Fibroblast of skin of abdomen (primary cell): ENCODE results near the gene BEND6.

ENCODE experiments used
- DNase-seq: peaks from one replicate; pipeline ENCODE4 v3.0.0-alpha.2; 2013

BEND6 gene

DNA sequence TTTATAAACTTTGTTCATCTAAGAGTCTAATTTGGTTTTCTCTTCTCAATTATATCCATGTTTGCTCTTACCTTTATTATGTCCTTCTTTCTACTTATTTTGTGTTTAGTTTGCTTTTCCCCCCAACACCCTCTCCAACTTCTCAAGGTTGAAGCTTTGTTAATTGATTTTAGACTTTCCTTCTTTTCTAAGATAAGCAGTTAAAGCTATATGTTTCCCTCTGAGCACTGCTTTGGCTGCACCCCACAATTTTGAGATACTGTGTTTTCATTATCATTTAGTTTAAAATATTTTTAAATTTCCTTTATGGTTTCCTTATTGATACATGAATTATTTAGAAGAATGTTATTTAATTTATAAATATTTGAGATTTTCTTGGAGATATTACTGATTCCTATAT lies 13.9 kb upstream of the BEND6 start:
- DNase-seq, result no peak

DNA sequence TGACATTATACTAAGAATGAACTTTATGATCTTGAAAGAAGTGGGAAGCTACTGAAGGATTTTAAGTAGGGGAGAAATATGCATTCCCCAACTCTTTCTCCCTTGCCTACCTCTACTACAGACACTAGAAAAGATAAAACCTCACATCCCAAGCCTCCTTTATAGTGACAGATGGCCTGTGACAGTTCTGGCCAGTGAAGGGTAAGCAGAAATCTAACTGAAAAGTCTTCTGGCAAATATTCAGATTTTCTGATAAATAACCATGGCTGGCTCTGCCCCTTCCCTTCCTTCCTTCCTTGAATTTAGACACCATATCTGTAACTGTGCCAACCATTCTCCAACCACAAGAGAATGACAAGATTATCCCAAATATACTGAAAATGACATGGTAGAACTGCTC lies 10.2 kb upstream of the BEND6 start:
- DNase-seq, result no peak

DNA sequence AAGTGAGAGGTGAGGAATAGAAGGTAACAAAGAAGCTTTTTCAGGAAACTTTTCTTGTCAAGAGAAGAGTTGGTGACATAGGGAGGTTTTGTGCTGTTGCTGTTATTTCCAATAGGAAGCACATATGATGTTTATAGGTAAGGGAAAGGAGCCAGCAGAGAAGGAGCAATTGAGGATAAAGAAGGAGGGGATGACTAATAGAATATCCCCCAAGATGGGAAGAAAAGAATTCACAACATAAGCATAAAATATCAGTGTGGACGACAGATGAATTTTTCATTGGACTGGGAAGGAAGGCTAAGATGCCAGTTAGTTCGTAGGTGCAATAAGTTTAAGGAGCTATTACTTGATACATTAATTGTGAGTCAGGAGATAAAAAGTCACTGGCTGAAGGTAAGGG lies 8.5 kb upstream of the BEND6 start:
- DNase-seq, result peak; percentile 79

DNA sequence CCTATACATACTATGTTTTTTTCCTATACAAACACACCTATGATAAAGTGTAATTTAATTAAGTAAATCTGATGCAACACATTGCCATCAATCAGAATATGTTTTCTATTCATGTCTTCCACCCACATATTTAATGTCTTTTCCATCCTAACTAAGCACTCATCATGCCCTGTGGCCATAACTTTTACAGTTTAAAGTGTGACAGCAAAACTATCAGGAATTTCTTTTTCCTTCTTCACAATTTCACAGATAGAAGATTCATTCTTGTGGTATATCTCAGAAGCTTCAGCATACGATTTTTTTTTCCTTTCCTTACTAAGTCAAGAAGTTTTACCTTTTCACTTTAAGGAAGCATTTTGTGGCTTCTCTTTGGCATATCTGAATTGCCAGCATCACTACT lies 7.0 kb upstream of the BEND6 start:
- DNase-seq, result peak; percentile 51

DNA sequence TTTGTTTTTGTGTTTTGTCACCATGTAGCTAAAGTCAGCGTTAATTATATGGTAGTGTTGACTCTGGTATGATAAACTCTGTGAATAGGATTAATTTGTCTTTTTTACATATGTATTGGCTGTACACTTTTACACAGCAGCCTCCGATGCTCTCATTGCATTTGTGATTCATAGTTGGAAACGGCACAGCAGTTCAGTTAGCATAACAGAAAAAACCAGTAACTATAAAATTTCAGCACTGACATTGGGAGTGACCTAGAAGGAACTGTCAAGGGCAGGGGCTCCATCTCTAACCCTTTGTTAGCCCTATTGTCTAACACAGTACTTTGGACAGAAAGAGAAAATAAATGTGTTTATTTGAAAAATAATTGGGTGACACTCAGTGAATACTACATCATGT lies 5.6 kb upstream of the BEND6 start:
- DNase-seq, result no peak

DNA sequence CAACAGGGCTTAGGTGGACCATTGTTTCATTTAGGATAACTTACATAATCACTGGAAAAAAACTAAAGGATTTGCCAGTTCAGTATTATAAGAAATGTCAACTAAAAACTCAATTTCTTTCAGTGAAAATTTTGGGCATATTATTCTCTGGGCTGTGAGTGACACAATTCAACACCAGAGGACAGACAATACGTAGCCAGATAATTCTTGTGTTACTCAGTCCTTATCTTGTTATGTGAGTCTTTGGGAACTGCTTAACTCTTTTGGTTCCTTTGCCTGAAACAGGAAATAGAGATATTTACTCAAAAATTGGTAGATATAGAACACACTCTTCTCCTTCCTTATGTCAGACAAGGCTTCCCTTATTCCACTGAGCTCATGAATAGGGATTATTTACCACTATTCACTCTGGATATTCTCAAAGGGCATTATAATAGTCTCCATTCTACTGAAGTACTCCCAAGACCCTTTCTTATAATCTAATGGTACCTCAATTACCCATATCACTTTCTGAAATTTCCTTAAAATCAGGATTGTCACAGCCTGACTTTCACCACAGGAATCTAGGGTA lies 4.9 kb upstream of the BEND6 start:
- no peak for DNase-seq

DNA sequence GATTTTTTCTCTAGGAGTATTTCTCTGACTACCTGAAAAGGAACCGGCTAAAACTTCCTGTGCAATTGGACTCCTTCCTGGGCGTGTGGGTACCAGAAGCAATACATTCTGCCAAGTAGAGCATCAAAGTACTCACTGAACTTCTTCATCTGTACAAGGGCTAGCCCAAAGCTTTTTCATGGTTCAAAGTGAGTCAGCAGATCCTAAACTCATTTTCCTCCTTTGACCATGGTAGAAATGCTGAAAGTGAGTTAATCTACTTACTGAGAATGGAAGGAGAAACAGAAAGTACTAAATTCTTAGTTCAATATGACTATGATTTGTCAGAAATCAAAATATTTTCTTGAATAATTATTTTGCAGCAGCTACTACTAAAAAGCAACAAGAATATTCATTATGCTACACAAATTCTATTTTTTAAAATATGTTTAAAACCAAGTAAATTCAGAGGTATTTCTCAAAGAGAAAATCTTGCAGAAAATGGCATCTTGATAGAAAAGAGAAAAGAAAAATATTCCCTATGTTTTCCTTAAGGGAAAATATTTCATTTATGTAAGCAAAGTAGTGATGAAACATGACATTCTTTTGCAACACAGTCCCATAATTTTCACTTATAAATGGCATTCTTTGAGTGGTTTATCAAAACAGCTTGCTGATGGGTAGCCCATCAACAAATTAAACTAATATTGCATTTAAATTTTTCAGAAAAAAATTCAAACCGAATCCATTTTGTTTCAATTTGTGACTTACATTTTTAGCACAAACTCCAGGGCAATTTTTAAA lies 3.7 kb upstream of the BEND6 start:
- no peak for DNase-seq

DNA sequence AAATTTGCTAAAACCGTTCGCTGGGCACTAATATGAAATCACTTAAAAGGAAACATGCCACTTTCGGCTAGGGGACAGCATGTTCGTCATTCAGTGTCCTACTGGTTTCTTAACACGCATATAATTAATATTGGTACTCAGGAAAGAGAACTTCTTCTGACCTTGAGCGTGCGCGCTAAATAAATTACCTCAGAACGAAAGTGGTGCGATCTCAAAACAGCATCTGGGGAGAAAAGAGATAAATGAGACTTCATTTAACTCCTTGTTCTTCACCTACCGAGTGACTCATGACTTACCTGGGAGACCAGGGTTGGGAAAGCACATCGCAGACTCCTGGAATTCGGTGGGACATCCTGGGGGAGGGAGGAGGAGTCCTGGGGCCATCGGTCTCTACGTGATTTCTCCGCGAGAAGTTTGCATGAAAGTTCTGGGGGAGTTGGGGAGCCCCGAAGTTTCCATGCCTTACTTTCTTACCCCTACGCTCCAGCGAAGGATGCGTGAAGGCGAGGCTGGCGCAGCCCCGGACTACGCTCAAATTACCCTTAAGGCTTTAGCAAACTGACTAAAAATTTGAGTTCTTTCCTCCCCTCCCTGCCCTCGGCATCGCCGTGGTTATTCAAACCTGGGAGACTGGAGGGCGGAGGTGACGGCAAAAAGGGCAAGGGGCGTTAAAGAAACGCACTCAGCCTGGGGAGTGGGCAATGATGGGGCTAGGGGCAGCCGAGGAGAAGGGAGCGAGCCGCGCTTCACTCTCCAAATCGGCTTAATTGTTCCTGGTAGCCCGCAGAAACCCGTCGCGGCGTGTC lies 1.1 kb upstream of the BEND6 start:
- no peak for DNase-seq

DNA sequence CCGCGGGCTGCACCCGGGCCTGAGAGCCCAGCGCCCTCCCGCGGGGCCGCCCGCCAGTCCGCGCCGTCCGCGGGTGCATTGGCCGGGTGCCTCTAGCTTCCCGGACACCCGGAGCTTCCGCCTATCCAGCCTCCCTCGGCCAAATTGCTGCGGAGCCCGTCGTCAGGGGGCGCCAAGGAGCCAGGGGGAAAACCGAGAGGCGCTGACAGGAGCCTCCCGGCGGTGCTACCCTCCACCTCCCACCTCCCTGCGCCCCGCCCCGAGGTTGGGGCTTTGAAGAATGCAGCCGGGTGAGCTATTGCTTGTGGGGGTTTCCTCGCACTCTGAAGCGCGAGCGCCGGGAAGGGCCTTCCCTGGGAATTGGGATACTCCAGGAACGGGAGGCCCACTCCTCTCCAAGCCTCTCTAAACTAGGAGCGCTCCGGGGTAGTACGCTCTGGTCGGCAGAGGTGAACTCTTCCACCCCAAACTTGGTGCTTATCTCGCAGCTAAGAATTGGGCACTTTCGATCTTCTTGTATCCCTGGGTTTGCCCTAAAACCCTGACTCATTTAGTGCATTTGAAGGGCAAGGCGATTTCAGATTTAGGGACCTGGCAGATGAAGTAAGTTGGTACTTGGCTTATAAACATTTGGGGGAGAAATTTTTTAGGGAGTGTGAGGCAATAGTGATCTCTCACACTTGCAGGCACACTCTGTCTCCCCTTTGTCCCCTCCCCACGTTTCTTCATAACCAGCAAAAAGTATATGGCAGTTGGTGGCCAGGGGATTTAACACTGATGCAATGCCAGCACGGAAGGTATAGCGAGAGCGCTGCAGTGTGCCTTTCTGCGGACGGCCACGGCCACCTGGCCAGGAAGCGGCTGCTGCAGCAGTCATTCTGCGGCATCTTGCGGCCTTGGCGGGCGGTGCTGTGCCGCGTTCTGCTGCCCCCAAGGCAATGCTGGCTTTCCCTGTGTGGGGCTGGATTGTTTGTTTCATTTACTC lies 556 bp downstream of the BEND6 start:
- peak; percentile 96 for DNase-seq

DNA sequence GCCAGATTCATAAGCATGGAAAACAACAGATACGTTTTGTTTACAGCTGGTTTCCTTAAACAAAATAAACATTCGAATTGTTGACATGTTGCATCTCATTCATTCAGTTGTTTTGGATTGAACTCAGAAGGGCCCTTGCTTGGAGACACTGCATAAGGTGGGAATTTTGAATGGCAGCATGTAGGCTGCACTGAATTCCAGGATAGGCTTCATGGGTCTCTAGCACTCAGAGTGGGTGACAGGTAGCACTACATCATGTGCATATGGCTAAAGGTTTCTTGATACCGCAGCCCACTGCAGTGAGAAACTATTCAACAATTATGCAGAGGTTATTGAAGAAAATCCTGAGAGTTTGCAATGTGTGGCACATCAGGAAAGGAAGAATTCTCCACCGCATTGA lies 1.6 kb downstream of the BEND6 start:
- DNase-seq, result no peak

DNA sequence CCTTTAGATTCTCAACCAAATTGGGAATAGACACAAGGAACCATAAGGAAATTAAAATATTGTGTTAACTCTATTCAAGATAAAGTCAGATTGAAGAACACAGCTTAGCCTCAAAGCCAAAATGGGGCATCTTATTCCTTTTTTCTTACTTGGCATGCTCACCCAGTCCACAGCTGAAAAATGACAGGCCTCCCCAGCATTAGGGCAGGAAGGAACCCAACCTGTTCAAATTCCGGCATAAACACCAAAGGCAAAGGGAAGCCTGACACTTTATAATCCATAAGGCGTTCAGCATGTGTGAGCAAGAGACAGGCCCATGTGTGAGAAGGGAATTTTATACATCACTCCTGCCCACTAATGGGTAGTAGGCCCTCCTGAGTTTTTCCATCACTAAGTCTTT lies 2.9 kb downstream of the BEND6 start:
- no peak for DNase-seq

DNA sequence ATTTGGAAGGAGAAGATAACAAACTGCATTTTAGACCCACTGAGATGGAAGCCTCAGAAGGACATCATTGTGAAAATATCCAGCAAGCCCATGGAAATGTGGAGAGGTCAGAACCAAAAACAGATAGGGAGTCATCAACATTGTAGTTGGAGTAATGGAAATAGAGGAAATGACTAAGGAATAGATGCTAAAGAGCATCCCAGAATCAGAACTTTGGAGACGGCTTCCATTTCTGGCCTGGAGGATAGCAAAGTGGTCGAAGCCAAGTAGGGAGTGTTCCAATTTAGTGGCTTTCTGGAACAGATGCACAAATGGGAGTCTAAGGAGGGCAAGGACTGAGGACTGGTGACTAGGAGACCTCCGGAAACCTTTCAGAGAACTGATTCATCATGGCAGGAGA lies 3.6 kb downstream of the BEND6 start:
- no peak for DNase-seq

DNA sequence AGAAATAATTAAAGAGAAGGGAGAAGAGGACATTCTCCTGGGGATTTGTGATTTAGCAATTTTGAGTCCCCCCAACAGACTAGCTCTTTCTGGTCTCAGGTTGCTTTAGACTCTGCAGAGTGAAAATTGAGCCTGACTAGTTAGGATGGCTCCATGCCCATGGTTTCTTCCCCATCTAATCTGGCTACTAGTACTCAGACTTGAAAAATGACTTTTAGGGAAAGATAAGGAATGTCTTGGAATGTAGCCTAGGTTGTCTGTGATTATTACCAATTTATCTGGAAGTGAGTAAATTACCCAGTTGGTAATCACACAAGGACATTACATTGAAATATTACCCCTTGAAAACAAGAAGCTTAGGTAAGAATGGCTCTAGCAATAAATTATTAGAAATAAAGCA lies 4.2 kb downstream of the BEND6 start:
- peak; percentile 77 for DNase-seq

DNA sequence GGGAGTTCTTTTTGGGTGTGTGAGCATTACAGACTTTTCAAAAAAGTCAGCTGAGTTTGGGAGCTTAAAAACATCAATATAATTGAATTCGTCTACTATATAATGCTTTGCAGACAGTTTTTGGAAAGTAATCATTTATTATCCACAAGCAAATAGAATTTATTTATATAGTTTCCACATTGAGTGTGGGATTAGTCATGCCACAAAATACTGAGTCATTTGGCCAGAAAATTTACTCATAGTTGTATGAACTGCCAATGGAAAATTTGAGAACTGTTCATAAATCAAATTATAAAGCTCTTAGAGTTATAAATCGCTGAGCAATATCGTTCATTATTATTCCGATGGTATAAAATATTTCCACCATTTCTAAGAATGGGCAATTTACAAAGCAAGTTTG lies 5.0 kb downstream of the BEND6 start:
- peak; percentile 82 for DNase-seq

DNA sequence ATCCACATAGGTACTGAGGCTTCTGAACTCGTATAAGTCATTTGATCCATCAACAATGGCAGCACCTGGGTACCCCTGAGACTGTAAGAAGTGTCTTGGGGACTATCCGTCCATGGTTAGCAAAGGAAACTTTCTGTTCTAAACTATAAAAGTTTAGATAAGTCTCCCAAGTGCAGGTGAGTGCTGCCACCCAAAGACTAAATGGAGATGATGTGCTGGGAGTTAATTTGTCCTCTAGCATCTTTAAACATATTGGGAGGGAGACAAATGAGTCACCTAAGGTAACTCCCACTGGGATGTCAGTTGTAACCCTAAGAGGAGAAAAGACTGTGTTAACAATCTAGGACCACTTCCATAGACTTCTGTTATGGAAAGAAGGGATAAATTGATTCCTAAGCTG lies 6.2 kb downstream of the BEND6 start:
- DNase-seq, result no peak

DNA sequence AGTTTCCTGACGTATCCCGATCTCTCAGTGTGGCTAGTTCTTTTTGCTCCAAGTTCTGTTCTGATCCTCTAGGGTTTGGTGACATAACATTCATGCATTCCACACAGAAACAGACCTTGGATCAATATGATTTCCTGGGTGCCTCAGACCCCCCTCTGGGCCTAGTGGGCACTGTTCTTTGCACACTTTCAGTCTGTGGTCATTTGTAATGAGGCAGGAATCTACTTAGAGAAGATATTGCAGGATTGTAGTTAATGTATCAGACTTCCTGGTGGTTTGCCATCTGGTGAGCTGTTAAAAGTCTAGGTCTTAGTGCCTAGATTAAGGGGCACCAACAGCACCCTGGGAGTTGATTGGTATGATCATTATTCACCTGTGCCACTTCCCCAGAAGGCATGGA lies 7.5 kb downstream of the BEND6 start:
- peak; percentile 67 for DNase-seq

DNA sequence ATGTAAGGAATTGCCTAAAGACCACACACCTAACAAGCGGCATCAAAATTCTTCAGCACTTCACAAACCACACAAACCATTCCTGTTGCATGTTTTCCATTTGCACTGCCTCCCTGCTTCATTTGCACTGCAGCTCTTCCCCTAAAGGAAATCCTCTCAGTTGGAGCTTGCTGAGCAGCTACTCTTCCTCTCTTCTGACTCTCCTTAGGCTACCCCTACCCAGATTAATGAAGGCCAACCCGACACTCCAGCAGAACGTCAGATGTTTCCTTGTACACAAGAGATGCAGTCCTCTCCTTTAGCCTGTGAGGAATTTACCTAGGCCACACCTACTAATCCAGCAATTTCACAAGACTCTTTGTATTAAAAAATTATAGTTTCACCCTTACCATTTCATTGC lies 8.1 kb downstream of the BEND6 start:
- no peak for DNase-seq

DNA sequence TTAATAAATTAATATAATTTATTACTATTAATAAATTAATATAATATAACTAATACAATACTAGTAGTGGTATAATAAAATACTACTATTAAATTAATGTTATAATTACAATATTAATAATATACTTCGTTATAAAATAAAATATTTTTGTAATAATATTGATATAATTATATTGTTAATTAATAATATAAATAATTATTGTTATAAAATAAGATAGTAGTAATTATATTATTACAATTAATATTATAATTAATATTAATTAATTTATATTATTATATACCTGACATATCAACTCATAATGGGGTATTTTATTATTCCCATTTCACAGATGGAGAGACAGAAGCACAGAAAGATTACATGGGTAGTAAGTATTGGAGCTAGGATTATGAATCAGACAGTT lies 8.9 kb downstream of the BEND6 start:
- DNase-seq, result no peak

DNA sequence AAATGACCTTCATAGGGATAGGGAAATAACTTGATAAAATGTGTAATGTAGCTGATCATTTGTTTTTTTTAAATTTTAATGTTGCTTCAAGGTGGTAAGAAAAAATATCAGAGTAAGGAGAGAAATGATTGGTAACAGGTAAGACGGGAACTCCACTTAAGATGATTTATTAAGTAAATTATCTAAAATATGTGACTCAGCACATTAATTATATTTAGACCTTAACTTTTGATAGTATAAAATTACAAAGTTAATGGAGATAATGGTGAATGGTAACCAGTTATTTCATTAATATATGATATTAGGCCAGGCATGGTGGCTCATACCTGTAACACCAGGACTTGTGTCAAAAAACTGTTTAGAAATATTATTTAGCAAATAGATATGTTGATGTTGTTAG lies 10.2 kb downstream of the BEND6 start:
- no peak for DNase-seq

DNA sequence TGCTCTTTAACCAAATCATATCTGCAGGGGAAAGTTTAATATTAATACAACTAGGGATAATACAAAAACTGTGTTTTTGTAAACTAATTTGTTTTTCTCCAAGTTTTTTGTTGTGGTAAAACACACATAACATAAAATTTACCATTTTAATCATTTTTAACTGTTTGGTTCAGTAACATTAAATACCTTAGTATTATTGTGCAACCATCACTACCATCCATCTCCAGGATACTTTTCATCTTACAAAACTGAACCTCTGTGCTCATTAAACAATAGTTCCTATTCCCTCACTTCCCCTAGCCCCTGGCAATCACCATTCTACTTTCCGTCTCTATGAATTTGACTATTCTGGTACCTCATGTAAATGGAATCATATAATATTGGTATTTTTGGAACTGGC lies 15.9 kb downstream of the BEND6 start:
- no peak for DNase-seq

DNA sequence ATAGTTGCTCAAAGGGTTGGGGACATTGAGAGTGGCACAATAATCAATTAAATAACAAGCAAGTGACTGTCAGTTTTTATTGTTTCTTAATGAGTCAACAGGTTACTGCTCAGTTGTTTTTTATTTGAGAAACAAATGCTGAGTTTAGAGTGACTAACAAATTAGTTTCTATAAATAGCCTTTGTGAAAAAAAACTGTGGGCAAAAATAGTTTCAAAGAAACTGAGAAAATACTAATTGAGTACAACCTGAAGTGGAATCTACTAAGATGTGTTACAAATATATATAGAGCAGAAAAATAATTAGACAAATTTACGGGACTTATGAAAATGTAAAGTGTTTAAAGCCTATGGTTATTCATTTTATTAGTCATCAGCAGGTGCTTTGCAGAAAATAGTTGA lies 22.3 kb downstream of the BEND6 start:
- DNase-seq, result no peak

DNA sequence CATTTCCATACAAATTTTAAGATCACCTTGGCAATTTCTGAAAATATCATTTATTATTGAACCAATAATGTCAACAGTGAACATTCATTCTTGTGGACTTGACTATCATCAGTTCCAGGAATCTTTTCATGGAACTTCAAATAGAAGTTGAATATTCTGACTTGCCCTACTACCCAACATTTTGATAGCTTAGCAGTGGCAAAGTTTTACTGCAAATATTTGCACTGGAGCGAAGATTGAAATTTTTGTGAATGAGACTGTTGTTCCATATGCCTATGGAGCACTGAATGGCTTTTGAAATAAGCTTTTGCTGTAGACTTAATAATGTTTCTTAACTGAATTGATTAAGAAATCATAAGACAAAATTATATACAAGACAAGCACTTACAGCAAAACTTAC lies 23.6 kb downstream of the BEND6 start:
- DNase-seq, result no peak

DNA sequence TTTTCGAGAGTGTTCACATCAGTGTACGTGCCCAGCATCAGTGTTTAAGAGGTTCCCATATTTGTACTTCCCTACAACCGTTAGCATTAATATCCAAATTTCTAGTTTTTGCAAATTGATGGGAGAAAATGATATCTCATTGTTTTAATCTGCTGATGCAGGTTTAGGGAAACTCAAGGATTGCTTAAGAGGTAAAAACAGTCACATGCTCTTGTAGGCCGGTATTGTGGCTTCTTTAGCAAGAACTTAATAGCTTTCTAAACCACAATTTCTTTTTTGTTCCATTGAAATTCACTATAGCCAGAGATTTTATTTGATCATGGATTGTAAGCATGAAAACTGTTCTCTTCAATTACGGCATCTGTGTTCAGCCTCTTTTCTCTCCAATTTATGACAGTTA lies 29.5 kb downstream of the BEND6 start:
- peak; percentile 27 for DNase-seq
